BE2C (cell line): ENCODE results near the gene STAT5B.
"Not testable (repeated sequence)": the region's sequence is repeated elsewhere in the genome, so short reads cannot be mapped to it uniquely, and the experiment has no call there.

Experiments
- DNase-seq: peaks from one replicate; pipeline ENCODE4 v3.0.0-alpha.2; 2020
- H3K27me3 ChIP-seq: fragments of 250-450 bp; sonication (Bioruptor Pico); 2 replicates; pipeline ENCODE4 v1.5.1; 2020; ENCODE audit warnings: mild to moderate bottlenecking
- H3K36me3 ChIP-seq: fragments of 250-450 bp; sonication (Bioruptor Pico); 2 replicates; pipeline ENCODE4 v1.5.1; 2020; ENCODE audit warnings: mild to moderate bottlenecking
- H3K4me1 ChIP-seq: fragments of 250-450 bp; sonication (Bioruptor Pico); 2 replicates; pipeline ENCODE4 v1.5.1; 2020
- H3K4me3 ChIP-seq: 2 replicates; pipeline ENCODE4 v1.5.1; 2011; ENCODE audit warnings: low read depth, low read length
- H3K9me3 ChIP-seq: fragments of 250-450 bp; sonication (Bioruptor Pico); 2 replicates; pipeline ENCODE4 v1.5.1; 2020
- CTCF ChIP-seq: IDR thresholded peaks from 2 replicates; pipeline ENCODE4 v1.5.1; 2012; ENCODE audit warnings: mild to moderate bottlenecking, low read depth, low read length

The STAT5B gene

DNA sequence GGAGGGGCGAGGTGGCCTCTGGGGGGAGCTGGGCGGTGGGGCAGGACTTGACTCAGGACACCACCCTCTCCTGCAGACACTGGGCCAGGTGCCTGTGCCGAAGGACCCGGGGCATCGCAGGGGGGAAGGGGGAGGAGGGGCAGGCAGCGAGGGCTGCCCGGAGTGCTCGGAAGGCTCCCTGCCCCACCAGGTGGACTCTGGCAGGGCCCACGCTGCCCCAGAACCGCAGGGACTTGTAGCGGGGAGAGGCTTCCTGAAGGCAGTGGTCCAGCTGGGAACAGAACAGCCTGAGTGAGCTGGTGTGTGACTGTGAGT, 86.6 kb downstream of the STAT5B start:
- H3K9me3 ChIP-seq: no peaks in the 10 kb centered on the region
- H3K36me3 ChIP-seq: no peaks in the 10 kb centered on the region
- H3K4me1 ChIP-seq: peaks cover 1% of the 10 kb centered on the region; the same call in 1 of the 2 replicates
- no peak for DNase-seq
- H3K27me3 ChIP-seq: no peaks in the 10 kb centered on the region
- H3K4me3 ChIP-seq: no peak overlapping the region
- no peak for TF ChIP-seq CTCF

- no peak for TF ChIP-seq CTCF
- no peak overlapping the region for H3K4me3 ChIP-seq
Measured at GRCh38 chr17:42188749-42189650, 87.2 kb downstream of the STAT5B start.

GRCh38 chr17:42187833-42188232, 88.4 kb downstream of the STAT5B start:
- H3K4me3 ChIP-seq: no peak overlapping the region
- no peaks in the 10 kb centered on the region for H3K9me3 ChIP-seq
- H3K4me1 ChIP-seq: no peaks in the 10 kb centered on the region
- no peaks in the 10 kb centered on the region for H3K27me3 ChIP-seq
- TF ChIP-seq CTCF: no peak
- no peaks in the 10 kb centered on the region for H3K36me3 ChIP-seq
- no peak for DNase-seq

More at GRCh38 chr17:42188749-42189650, 87.2 kb downstream of the STAT5B start:
- Histone ChIP-seq H3K4me1 (no peaks in the 10 kb centered on the region), H3K9me3 (no peaks in the 10 kb centered on the region), H3K36me3 (no peaks in the 10 kb centered on the region), H3K27me3 (no peaks in the 10 kb centered on the region)
- DNase-seq: no peak

DNA sequence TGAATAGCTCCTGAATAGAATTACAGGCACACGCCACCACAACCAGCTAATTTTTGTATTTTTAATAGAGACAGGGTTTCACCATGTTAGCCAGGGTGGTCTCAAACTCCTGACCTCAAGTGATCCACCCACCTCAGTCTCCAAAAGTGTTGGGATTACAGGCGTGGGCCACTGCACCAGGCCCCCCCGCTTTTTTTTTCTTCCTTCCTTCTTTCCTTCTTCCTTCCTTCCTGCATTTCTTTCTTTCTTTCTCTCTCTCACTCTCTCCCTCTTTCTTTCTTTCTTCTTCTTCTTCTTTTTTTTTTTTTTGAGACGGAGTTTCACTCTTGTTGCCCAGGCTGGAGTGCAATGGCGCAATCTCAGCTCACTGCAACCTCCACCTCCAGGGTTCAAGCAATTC, 90.0 kb downstream of the STAT5B start:
- H3K36me3 ChIP-seq, H3K4me1 ChIP-seq, H3K27me3 ChIP-seq, H3K9me3 ChIP-seq, DNase-seq, H3K4me3 ChIP-seq: not testable (repeated sequence)

- no peak for TF ChIP-seq CTCF
- Histone ChIP-seq H3K4me1 (no peaks in the 10 kb centered on the region), H3K9me3 (no peaks in the 10 kb centered on the region), H3K27me3 (no peaks in the 10 kb centered on the region), H3K36me3 (no peaks in the 10 kb centered on the region), H3K4me3 (no peak overlapping the region)
- DNase-seq: no peak
Measured at GRCh38 chr17:42185621-42185930, 90.6 kb downstream of the STAT5B start.

DNA sequence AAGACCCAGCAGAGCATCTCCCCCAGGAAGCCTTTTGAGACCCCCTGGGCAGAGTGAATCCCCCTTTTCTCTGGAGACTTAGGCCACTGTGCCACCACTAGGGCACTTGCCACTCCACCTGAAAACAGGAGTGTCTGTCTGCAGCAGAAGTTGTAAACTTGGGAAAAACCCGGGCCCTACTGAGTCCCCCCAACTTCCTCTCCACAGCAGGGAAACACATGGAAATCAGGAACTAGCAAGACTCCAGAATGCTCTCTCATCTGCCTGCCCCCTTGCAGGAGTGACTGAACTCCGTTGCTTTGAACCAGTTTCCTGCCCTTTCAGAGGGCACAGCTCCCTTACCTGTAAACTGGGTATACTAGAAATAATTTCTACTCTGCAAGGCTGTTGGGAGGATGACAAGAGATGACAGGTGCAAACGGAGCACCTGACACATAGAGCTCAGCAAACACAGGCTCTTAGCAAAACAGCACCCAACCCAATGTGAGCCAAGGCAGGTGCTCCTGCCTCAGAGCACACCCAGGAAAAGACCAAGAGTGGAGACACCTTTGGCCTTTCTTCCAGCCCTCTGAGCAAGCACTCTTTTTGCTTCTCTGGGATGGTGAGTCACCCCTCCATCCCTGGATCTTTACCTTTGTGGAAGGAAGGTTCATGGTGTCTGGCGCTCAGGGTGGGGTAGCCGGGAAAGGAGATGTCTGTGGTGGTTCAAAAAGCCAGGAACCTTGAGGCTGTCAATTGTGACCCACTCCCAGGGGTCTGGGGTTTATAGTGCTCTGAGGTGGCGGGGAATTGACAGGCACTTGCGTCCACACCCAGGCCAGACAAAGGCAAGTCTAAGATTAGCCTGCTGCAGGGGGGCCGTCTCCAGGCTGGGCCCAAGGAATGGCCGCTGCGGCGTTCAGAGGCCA, 91.2 kb downstream of the STAT5B start, which contains the start of gene HCRT:
Gene HCRT (minus strand): TSS at position 740 of the 908 bp plus-strand sequence. CDS start 87 bp downstream, at position 653.
- Histone ChIP-seq H3K4me3 (no peak within 1 kb of the TSS), H3K4me1 (no peaks in the 10 kb centered on the region)

More for the DNA sequence above, 91.2 kb downstream of the STAT5B start, which contains the start of gene HCRT:
- no peaks in the 10 kb centered on the region for H3K36me3 ChIP-seq
- no peak for TF ChIP-seq CTCF
- no peak for DNase-seq
- no peaks in the 10 kb centered on the region for H3K27me3 ChIP-seq
- H3K9me3 ChIP-seq: no peaks in the 10 kb centered on the region
